GM19025 (cell line): ENCODE results near the gene TRAF3IP1.
"Not testable (repeated sequence)": the region's sequence is repeated elsewhere in the genome, so short reads cannot be mapped to it uniquely, and the experiment has no call there.

Experiments
- ATAC-seq: cut with Tn5 transposase; IDR thresholded peaks from one replicate; pipeline ENCODE4 v1.9.1; 2021; ENCODE audit warnings: mild to moderate bottlenecking, low read depth, moderate library complexity; ENCODE audit not compliant: unreplicated experiment

Gene TRAF3IP1

DNA sequence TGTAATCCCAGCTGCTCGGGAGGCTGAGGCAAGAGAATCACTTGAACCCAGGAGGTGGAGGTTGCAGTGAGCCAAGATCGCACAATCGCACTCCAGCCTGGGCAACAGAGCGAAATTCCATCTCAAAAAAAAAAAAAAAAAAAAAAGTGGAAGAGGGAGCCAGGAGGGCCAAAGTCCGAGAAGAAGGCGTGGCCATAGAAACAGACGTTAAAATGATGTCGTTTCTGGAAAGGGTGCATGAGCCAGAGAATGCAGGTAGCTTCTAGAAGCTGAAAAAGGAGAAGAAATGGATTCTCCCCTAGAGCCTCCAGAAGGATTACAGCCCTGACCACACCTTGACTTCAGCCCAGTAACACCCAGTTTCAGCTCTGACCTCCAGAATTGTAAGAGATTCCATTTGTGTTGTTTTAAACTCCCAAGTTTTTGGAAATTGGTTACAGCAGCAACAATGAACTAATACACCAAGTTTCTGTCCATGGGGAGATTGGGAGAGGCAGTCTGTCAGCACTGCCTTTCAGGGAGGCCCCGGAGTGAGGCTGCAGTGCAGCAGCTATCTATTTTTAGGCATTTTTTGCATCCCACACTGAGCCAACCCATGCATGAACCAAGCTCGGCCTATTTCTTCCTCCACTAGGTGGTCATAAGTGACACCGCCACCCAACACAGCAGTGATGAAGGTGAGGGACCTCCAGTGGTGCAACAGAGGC lies 14.2 kb upstream of the TRAF3IP1 start:
- ATAC-seq, result no peak

GRCh38 chr2:238306672-238306998 lies 13.7 kb upstream of the TRAF3IP1 start:
- no peak for ATAC-seq

DNA sequence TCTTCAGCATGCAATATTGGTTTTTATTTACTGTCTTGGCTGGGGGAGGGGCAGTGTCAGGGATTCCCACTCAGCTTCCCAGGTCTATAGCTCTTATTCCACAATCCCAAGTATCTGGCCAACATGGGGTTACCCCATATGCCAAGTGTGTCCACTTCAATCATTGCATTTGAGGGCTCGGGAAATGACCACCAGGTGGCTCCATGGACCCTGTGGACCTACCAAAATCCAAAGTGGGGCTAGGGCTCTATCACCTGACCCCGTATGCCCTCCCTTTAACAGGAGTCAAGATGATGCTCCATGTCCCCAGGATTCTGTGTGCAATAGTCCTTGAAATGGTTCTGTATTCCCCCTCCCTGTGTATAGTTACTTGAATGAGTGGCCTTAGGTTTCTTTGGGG lies 12.1 kb upstream of the TRAF3IP1 start:
- no peak for ATAC-seq

GRCh38 chr2:238310721-238311120 lies 9.6 kb upstream of the TRAF3IP1 start:
- ATAC-seq, result not testable (repeated sequence)

DNA sequence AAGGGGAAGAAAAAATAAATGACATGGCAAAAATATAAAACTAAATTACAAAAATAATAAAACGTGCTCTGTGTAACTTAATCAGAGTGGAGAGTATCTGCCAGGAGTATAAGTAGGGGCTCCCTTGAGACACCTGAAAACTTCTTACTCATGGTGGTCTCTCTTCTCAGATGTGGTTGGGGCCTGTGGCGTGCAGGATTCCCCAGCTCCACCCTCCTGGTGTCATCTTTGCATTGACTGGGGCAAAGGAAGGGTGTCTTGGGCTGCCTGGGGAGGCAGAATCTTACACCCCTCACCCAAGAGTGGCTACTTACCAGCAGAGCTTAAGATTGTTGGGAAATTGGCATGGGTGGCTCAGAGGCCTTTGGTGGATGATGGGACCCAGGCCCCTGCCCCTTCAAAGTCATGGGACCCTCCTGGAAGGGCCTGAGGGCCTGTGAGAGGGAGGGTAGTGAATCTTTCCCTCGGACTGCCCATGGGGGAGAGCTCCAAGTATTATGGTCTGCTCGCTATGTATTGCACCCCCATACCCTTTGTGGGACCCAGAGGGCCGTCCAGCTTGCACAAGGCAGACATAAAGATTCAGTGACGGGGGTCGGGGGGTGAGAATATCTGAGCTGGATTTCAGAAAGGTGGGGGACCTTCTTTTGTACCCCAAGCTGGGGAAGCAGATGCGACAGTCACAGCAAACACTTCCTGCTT lies 6.9 kb upstream of the TRAF3IP1 start:
- ATAC-seq, result no peak

- ATAC-seq, result no peak
Observed at GRCh38 chr2:238313991-238314350, 6.3 kb upstream of the TRAF3IP1 start.

DNA sequence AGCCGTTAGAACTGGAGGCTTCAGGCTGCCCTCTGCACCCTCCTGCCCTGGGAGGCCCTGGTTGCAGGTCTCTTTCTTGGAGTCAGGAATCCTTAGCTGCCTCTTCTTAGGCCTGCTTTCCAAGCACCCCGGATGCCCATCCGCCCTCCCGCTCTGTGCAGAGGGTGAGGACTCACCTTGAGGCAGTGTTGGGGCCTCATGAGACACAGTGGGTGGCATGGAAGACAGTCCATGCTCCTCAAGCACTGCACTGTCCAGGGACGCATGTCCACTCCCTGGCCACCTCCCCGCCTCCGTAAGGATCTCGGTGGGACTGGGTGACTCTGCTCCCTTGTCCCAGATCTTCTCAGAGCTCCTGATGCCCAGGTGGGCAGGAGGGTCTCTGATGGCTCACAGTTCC lies 5.7 kb upstream of the TRAF3IP1 start:
- ATAC-seq, result no peak

DNA sequence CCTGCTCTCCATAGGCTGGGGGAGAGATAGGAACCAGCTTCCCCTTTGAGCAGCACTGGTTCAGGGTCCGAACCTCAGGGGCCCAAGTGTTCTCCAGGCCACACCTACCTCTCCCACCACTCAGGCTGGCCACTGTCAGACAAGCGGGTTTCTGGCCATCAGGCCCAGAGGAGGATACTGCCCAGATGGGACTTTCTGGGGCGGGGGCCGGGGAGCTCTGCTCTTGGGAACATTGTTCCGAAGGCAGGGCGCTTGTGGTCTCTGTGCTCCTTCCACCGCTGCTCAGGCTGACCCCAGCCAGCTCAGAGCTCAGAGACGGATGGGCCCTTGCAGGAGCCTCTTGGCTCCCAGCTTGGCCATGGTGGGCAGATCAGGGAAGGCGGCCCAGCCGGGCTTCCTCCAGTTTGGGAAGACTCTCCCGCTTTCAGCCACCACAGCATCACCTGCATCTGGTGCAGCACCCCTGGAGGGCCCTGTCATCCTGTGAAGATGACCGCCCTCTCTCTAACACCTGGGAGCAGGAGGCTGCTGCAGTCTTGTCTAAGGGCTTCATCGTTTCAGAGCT lies 5.2 kb upstream of the TRAF3IP1 start:
- no peak for ATAC-seq

- peak; percentile 20 for ATAC-seq
Observed at GRCh38 chr2:238320648-238321281, 447 bp downstream of the TRAF3IP1 start.

GRCh38 chr2:238321467-238321866 lies 1.1 kb downstream of the TRAF3IP1 start:
- no peak for ATAC-seq

DNA sequence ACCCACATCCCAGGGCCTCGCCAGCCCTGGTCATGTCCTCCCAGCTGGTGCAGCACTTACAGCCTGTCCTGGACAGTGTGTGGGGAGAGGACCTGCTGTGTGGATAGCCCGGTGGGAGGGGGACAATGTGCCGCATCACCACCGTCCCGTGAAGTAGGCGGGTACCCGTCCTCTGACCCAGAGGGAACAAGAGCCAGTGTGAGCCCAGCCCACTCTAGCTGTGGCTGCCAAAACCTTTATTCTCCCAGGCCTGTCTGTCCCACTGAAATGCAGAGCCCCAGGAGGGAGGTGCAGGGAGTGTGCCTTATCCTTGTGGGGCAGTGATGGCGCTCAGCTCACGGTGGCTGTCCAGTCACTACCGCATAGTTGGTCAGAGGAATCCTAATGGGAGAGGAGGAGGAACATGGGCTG lies 1.7 kb downstream of the TRAF3IP1 start:
- ATAC-seq, result no peak

GRCh38 chr2:238324248-238324647 lies 3.9 kb downstream of the TRAF3IP1 start:
- ATAC-seq, result not testable (repeated sequence)

- no peak for ATAC-seq
Observed at GRCh38 chr2:238325694-238326093, 5.4 kb downstream of the TRAF3IP1 start.

- ATAC-seq, result no peak
Observed at GRCh38 chr2:238326801-238327365, 6.6 kb downstream of the TRAF3IP1 start.

GRCh38 chr2:238327751-238328150 lies 7.4 kb downstream of the TRAF3IP1 start:
- ATAC-seq, result no peak

- no peak for ATAC-seq
Observed at GRCh38 chr2:238330391-238330790, 10.1 kb downstream of the TRAF3IP1 start.

DNA sequence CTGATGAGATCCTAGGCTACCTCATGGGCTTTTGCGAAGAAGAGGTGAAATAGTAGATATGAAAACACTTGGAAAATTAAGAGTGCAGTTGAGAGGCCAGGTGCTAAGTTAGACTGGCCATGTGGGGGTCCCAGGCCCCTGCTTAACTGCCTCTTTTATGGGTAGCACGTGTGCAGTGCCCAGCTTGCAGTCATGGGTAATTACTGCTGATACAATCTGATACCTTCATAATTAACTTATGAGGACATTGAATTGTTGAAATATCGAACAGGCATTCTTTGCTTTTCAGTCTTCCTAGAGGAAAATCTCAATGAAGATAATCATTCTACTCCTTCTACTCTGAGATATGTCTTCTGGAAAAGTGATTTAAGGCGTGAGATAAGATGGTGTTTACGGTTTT lies 11.6 kb downstream of the TRAF3IP1 start:
- ATAC-seq, result no peak

DNA sequence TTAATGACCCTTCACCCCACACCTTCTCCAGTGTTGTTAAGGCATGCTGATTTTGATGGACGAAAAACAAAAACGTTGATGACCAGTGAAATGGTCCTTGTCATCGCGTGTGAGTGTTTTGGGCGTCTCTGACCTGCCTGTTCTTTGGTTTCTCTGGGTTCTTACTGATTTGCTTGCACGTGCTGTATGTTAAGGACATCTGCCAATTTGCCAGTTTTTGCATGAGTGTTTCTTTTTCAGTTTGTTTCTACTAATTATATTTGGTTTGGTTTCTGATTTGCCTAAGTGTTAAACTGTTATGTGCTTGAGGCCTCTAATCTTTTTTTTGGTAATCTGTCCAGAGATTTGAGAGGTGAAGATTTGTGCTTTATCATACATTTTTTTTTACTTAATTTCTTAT lies 14.6 kb downstream of the TRAF3IP1 start:
- no peak for ATAC-seq

GRCh38 chr2:238335591-238335990 lies 15.3 kb downstream of the TRAF3IP1 start:
- not testable (repeated sequence) for ATAC-seq

GRCh38 chr2:238336151-238336550 lies 15.8 kb downstream of the TRAF3IP1 start:
- no peak for ATAC-seq

DNA sequence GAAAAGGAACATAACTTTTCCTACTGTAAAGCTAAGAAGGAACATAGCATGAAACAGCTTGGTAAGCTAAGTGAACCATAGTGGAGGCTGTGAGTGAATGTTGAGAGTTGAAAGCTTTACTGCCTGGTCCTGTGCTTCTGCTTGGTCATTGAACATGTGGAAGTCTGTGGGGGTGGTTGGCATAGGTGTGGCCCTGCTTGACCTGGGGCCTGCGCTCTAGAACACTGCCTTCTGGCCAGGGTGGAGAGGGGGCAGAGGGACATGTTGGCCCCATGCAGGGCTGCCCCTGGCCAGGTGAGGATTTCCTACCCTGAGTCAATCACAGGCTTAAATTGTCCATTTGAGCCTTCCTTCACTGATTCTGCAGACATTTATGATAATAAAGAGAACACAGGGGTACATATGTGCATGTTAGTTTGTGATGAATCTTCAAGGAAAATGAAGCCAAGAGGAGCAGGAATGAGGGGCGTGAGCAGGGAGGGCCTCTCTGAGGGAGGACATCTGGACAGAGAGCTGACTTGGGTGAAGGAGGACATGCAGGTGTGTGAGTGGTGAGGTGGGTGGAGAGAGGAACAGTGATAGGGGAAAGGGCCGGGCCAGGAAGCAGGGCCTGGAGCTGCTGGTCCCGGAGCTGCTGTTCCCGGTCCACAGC lies 16.6 kb downstream of the TRAF3IP1 start:
- no peak for ATAC-seq
